ENCODE data around the gene ATP1A3. TPM values are rescaled to one million over a fixed set of nuclear protein-coding genes. Genes with fewer than 3 reads are reported as not detected.
"Not testable (repeated sequence)": the region's sequence is repeated elsewhere in the genome, so short reads cannot be mapped to it uniquely, and the experiment has no call there.

The ATP1A3 gene
- total RNA-seq, 1 experiment from 2014 or later = 34.2 TPM

GRCh38 chr19:41941410-41942202 is 52.4 kb downstream of the ATP1A3 start (continued):
- TF ChIP-seq ELF4 (CRISPR knock-in tag; IDR thresholded peaks at IDR 0.05; ENCODE audit: low read depth) (no peak), JUN (CRISPR knock-in tag; IDR thresholded peaks at IDR 0.05) (no peak)

GRCh38 chr19:41940731-41941409 is 53.2 kb downstream of the ATP1A3 start:
- H3K36me3 Mint-ChIP-seq = no peaks in the 10 kb centered on the region
- CTCF ChIA-PET = interaction anchor here (0.7 to 1.3 kb wide), 4 partner anchors 11 to 68 kb away, joined by 3 to 4 read pairs (median 4); partner anchors contain the start of gene ERFL

GRCh38 chr19:41939861-41940730 is 53.9 kb downstream of the ATP1A3 start:
- TF ChIP-seq E2F5 (CRISPR knock-in tag; IDR thresholded peaks at IDR 0.05) (no peak), NFE2L1 (CRISPR knock-in tag; IDR thresholded peaks at IDR 0.05) (no peak), AFF4 (CRISPR knock-in tag; IDR thresholded peaks at IDR 0.05; ENCODE audit: borderline replicate concordance) (no peak), OVOL2 (CRISPR knock-in tag; IDR thresholded peaks at IDR 0.05; ENCODE audit: borderline replicate concordance) (no peak), IRF2 (CRISPR knock-in tag; IDR thresholded peaks at IDR 0.05; ENCODE audit: borderline replicate concordance, low read depth) (no peak), ZNF219 (CRISPR knock-in tag; IDR thresholded peaks at IDR 0.05; ENCODE audit: borderline replicate concordance) (no peak), ZNF671 (CRISPR knock-in tag; IDR thresholded peaks at IDR 0.05) (no peak), NR3C1 (CRISPR knock-in tag; conservative IDR thresholded peaks at IDR 0.05; ENCODE audit: low read depth) (no peak), ZNF281 (CRISPR knock-in tag; IDR thresholded peaks at IDR 0.05) (no peak), ZNF232 (CRISPR knock-in tag; IDR thresholded peaks at IDR 0.05) (no peak), CTCF (IDR thresholded peaks at IDR 0.05) (no peak)
- POLR2A ChIA-PET = interaction anchor here (0.7 kb wide), 1 partner anchor 75 kb away, joined by 3 read pairs; no protein-coding TSS in a partner anchor

More at GRCh38 chr19:41940731-41941409, 53.2 kb downstream of the ATP1A3 start:
- TF ChIP-seq ZNF121 (CRISPR knock-in tag; IDR thresholded peaks at IDR 0.05) = no peak
- no peak for TF ChIP-seq RORB (CRISPR knock-in tag; IDR thresholded peaks at IDR 0.05)
- TF ChIP-seq ZNF423 (CRISPR knock-in tag; IDR thresholded peaks at IDR 0.05) = no peak
- Mint-ChIP-seq H3K27me3 (ENCODE audit: low read depth) (peaks cover 63% of the 10 kb centered on the region), H3K27ac (no peak overlapping the region), H3K4me1 (peaks cover 3% of the 10 kb centered on the region; the same call in 1 of the 2 replicates), H3K4me3 (peak overlapping the region; percentile 81), H3K9me3 (peaks cover 4% of the 10 kb centered on the region; the same call in 1 of the 2 replicates)
- POLR2A ChIA-PET = interaction anchor here (0.5 kb wide), 1 partner anchor 67 kb away, joined by 4 read pairs; no protein-coding TSS in a partner anchor
- ATAC-seq = no peak; the same call in 1 of the 2 replicates
- no peak for DNase-seq (ENCODE audit: low spot score)

GRCh38 chr19:41939209-41939608 is 54.8 kb downstream of the ATP1A3 start:
- ChIA-PET POLR2A (interaction anchor here (0.7 kb wide), 1 partner anchor 74 kb away, joined by 3 read pairs; no protein-coding TSS in a partner anchor), CTCF (interaction anchor here (0.5 to 1.3 kb wide), 3 partner anchors 18 to 66 kb away, joined by 3 to 4 read pairs (median 3); no protein-coding TSS in a partner anchor)
- not testable (repeated sequence) for H3K9me3 Mint-ChIP-seq; H3K4me1 Mint-ChIP-seq; H3K27ac Mint-ChIP-seq; H3K36me3 Mint-ChIP-seq; H3K4me3 Mint-ChIP-seq; DNase-seq (ENCODE audit: low spot score); ATAC-seq
- H3K27me3 Mint-ChIP-seq (ENCODE audit: low read depth) = peaks cover 70% of the 10 kb centered on the region

More at GRCh38 chr19:41939861-41940730, 53.9 kb downstream of the ATP1A3 start:
- Mint-ChIP-seq H3K9me3 (peaks cover 4% of the 10 kb centered on the region; the same call in 1 of the 2 replicates), H3K4me3 (peak overlapping the region; percentile 81), H3K4me1 (peaks cover 6% of the 10 kb centered on the region; the same call in 1 of the 2 replicates), H3K27ac (no peak overlapping the region), H3K36me3 (no peaks in the 10 kb centered on the region), H3K27me3 (ENCODE audit: low read depth) (peaks cover 65% of the 10 kb centered on the region)
- DNase-seq (ENCODE audit: low spot score) = peak; percentile 46
- peak; percentile 51 for ATAC-seq
- CTCF ChIA-PET = interaction anchor here (0.5 to 1.3 kb wide), 3 partner anchors 17 to 67 kb away, joined by 3 to 4 read pairs (median 3); no protein-coding TSS in a partner anchor

Data from WTC11 (cell line).